SK-N-SH (cell line): ENCODE measurements around the gene AGAP1.

Experiments
- CTCF ChIP-seq: fragments of 200-600 bp; sonication (generic); IDR thresholded peaks from 2 replicates; pipeline ENCODE4 v1.6.1; 2017; ENCODE audit warnings: antibody characterized with exemption, mild to moderate bottlenecking, moderate library complexity
- EP300 ChIP-seq, 2 experiments: IDR thresholded peaks; 2 replicates each; pipeline versions ENCODE4 v1.4.0 to v1.6.1; 2012; ENCODE audit warnings: borderline replicate concordance in 1 of 2, low read depth in 1 of 2, low read length in 1 of 2
- FOXM1 ChIP-seq: IDR thresholded peaks from 2 replicates; pipeline ENCODE4 v1.4.0; 2012; ENCODE audit warnings: low read depth, mild to moderate bottlenecking
- NRF1 ChIP-seq: IDR thresholded peaks from 2 replicates; pipeline ENCODE4 v1.6.1; 2012; ENCODE audit warnings: low read depth, mild to moderate bottlenecking, low read length
- POLR2AphosphoS5 ChIP-seq: IDR thresholded peaks from 2 replicates; pipeline ENCODE4 v1.6.1; 2012; ENCODE audit warnings: low read depth, low read length
- RFX5 ChIP-seq: IDR thresholded peaks from 2 replicates; pipeline ENCODE4 v1.6.1; 2012; ENCODE audit warnings: mild to moderate bottlenecking, improper control_type of control experiment, low read length
- TF ChIP-seq, protein P1 (sequence below): fragments of 150-350 bp; IDR thresholded peaks from 2 replicates; pipeline ENCODE4 v1.6.1; 2017; ENCODE audit warnings: antibody characterized with exemption, low read length, low read depth, borderline replicate concordance
- TF ChIP-seq, protein P2 (sequence below): IDR thresholded peaks from 2 replicates; pipeline ENCODE4 v1.4.0; 2012; ENCODE audit warnings: low read depth, borderline replicate concordance

DNA sequence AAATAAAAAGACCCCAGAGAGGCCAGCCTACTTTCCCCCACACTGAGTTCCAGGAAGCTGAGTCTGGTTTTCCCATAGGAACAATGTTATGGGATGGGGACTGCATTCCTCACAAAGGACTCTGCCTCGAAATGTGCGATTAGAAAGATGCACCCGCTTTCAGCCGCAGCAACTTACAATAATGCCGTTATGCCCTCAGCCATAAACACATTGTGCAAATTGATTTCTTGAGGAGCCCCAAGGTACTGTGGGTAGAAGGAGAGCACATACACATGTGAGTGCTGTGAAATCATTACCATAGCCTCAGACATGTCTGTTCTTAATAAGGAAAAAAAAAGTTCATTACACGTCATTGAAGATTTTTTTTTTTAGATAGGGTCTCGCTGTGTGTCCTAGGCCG is 64.7 kb downstream of the AGAP1 start:
- TF ChIP-seq CTCF (no peak), FOXM1 (no peak), EP300 (IDR thresholded peaks at IDR 0.05; ENCODE audit: borderline replicate concordance in 1 of 2, low read depth in 1 of 2, low read length in 1 of 2) (no peak), NRF1 (no peak), POLR2AphosphoS5 (no peak), RFX5 (no peak)
- TF ChIP-seq, protein P1, sequence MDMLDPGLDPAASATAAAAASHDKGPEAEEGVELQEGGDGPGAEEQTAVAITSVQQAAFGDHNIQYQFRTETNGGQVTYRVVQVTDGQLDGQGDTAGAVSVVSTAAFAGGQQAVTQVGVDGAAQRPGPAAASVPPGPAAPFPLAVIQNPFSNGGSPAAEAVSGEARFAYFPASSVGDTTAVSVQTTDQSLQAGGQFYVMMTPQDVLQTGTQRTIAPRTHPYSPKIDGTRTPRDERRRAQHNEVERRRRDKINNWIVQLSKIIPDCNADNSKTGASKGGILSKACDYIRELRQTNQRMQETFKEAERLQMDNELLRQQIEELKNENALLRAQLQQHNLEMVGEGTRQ = no peak
- TF ChIP-seq, protein P2, sequence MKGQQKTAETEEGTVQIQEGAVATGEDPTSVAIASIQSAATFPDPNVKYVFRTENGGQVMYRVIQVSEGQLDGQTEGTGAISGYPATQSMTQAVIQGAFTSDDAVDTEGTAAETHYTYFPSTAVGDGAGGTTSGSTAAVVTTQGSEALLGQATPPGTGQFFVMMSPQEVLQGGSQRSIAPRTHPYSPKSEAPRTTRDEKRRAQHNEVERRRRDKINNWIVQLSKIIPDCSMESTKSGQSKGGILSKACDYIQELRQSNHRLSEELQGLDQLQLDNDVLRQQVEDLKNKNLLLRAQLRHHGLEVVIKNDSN = no peak
